Right ventricle myocardium superior (tissue), 1 donor: ENCODE measurements around the gene TGFBR2. TPM values are rescaled to one million over a fixed set of nuclear protein-coding genes. Genes with fewer than 3 reads are reported as not detected.

Source experiments
- ATAC-seq: fragments of 200-7000 bp; cut with Tn5 transposase; one replicate; pipeline ENCODE4 v1.9.1; 2020; ENCODE audit warnings: mild to moderate bottlenecking; ENCODE audit not compliant: poor library complexity
- DNase-seq: peaks from one replicate; pipeline ENCODE4 v3.0.0-alpha.2; 2020
- intact Hi-C: fragments of 100-400 bp; cut with DNase I; formaldehyde crosslinking; loops from one replicate; pipeline ENCODE4 v1.11.2; 2022
- long read RNA-seq: library from polyadenylated mRNA; unstranded; transcript quantifications from one replicate; pipeline ENCODE4 v2.0.0, GENCODE V29; 2021
- total RNA-seq: library from RNA; stranded (reverse); fragmentation: NEBNext Ultra II Directional; extraction: Animal tissue kit (Norgen Biotek cat#: 25700); gene quantifications from one replicate; pipeline ENCODE4 v1.2.1, GENCODE V29; 2021
- donor health status: DM: no; HTN: yes; CAD: no; lungs with severe emphysema.

Gene TGFBR2
- total RNA-seq, result 168 TPM
- long read RNA-seq, full-length matches to known transcripts, result 320 of 446 reads
- long read RNA-seq, partial matches to known transcripts, result 110 of 446 reads
- long read RNA-seq, other reads (novel, unspliced or antisense), result 16 of 446 reads

DNA sequence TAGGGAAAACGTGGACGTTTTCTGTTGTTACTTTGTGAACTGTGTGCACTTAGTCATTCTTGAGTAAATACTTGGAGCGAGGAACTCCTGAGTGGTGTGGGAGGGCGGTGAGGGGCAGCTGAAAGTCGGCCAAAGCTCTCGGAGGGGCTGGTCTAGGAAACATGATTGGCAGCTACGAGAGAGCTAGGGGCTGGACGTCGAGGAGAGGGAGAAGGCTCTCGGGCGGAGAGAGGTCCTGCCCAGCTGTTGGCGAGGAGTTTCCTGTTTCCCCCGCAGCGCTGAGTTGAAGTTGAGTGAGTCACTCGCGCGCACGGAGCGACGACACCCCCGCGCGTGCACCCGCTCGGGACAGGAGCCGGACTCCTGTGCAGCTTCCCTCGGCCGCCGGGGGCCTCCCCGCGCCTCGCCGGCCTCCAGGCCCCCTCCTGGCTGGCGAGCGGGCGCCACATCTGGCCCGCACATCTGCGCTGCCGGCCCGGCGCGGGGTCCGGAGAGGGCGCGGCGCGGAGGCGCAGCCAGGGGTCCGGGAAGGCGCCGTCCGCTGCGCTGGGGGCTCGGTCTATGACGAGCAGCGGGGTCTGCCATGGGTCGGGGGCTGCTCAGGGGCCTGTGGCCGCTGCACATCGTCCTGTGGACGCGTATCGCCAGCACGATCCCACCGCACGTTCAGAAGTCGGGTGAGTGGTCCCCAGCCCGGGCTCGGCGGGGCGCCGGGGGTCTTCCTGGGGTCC lies at the start of gene TGFBR2:
TGFBR2 (plus strand) TSS at position 301 of the 731 bp plus-strand sequence; CDS start at position 584, 283 bp downstream.
- peak; percentile 95 for ATAC-seq
- intact Hi-C loops, result loop anchor here (5.0 to 10.0 kb wide), 4 partner anchors 78 to 252 kb away; no protein-coding TSS in a partner anchor
- DNase-seq, result peak; percentile 97

- intact Hi-C loops, result no loop called here
- ATAC-seq (no peak), DNase-seq (no peak)
These were observed 48.6 kb upstream of the TGFBR2 start for GRCh38 chr3:30557746-30558303.

GRCh38 chr3:30563956-30564355 lies 42.4 kb upstream of the TGFBR2 start:
- intact Hi-C loops, result no loop called here

DNA sequence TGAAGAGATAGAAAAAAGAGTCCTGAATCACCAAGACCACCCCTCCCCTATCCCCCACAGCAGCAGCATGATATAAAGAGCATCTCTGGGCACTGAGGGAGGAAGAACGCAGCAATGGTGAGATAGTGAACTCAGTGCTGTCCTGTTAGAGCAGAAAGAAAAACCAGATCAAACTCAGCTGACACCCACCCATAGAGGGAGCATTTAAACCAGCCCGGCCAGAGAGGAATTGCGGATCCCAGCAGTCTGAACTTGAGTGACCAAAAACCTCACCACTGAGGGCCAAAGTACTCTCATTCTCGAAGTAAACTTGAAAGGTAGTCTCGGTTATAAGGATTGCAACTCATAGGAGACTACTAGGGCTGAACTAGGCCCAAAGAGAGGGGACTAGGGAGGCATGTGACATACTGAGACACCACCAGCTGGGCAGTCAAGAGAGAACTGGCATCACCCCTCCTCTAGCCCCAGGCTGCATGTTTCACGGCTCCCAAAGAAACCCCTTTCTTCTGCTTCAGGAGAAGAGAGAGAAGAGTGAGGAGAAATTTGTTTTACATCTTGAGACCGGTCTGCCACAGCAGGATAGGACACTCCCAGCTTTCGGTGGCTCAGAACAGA lies 39.2 kb upstream of the TGFBR2 start:
- intact Hi-C loops, result no loop called here
- DNase-seq (no peak), ATAC-seq (no peak)

More at GRCh38 chr3:30563956-30564355, 42.4 kb upstream of the TGFBR2 start:
- ATAC-seq, result no peak
- DNase-seq, result no peak

GRCh38 chr3:30576946-30577345 lies 29.5 kb upstream of the TGFBR2 start:
- ATAC-seq, result peak; percentile 42
- DNase-seq, result no peak
- intact Hi-C loops, result no loop called here

- ATAC-seq, result no peak
- no peak for DNase-seq
- intact Hi-C loops, result no loop called here
These were observed 28.6 kb upstream of the TGFBR2 start for GRCh38 chr3:30577788-30578187.

DNA sequence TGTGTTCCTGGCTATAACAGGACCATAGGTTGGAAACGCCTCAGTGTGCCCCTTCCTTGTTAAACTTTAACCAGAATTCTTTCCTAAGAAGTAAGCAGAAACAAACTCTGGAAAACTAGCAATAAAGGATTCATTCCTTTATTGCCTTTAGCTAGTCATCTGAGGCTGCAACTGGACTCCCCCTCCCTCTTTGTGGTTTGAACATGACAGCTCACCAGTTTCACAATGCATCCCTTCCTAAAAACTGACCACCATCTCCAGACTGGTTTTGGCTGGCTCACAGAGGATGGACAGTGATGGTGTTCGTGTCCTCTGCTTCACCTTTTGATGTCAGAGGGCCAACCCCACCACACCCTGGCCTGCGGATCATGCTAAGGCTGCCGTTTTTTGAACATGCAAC lies 27.9 kb upstream of the TGFBR2 start:
- ATAC-seq (peak; percentile 57), DNase-seq (peak; percentile 38)
- intact Hi-C loops, result no loop called here

- DNase-seq, result no peak
- intact Hi-C loops, result no loop called here
- no peak for ATAC-seq
These were observed 27.3 kb upstream of the TGFBR2 start for GRCh38 chr3:30578986-30579579.

DNA sequence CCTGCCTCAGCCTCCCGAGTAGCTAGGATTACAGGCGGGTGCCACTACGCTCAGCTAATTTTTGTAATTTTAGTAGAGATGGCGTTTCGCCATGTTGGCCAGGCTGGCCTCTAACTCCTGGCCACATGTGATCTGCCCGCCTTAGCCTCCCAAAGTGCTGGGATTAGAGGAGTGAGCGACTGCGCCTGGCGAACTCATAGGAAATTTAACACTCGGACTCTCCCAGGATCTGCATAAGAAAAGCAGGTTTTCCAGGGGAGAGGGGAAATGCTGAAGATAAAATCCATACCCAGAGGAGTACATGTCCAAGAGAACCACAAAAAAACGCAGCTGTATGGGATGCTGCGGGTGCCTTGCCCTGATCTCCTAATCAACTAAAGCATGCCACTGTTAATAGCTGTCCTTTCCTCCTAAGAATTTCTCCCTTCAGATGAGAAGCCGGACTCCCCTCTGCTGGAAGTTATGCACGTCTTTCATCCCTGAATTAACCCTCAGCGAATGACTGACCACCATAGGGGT lies 25.3 kb upstream of the TGFBR2 start:
- intact Hi-C loops, result no loop called here
- no peak for ATAC-seq
- no peak for DNase-seq

- ATAC-seq, result no peak
These were observed 24.4 kb upstream of the TGFBR2 start for GRCh38 chr3:30581982-30582381.

DNA sequence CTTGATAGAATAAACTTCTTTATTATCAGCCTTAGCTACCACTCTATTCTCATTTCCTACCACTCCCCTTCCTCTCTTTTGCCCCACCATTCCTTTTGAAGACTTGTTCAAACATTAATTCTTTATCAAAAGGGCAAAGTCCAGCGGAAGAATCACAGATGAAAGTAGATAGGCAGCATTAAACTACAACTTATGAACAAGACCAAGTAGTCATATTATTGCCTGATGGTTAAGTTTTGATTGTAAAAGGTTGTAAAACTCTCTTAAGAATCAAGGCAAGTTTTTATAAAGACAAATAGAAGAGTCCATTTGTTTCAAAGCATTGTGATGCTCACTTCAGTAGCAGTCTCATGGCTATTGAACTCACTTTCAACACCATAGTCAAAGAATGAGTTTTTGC lies 22.4 kb upstream of the TGFBR2 start:
- DNase-seq, result no peak
- no peak for ATAC-seq
- intact Hi-C loops, result no loop called here

More at GRCh38 chr3:30581982-30582381, 24.4 kb upstream of the TGFBR2 start:
- no peak for DNase-seq
- intact Hi-C loops, result no loop called here

GRCh38 chr3:30585654-30586053 lies 20.7 kb upstream of the TGFBR2 start:
- intact Hi-C loops, result no loop called here
- ATAC-seq (no peak), DNase-seq (no peak)

GRCh38 chr3:30586096-30586805 lies 20.1 kb upstream of the TGFBR2 start:
- intact Hi-C loops, result no loop called here
- DNase-seq (no peak), ATAC-seq (no peak)

DNA sequence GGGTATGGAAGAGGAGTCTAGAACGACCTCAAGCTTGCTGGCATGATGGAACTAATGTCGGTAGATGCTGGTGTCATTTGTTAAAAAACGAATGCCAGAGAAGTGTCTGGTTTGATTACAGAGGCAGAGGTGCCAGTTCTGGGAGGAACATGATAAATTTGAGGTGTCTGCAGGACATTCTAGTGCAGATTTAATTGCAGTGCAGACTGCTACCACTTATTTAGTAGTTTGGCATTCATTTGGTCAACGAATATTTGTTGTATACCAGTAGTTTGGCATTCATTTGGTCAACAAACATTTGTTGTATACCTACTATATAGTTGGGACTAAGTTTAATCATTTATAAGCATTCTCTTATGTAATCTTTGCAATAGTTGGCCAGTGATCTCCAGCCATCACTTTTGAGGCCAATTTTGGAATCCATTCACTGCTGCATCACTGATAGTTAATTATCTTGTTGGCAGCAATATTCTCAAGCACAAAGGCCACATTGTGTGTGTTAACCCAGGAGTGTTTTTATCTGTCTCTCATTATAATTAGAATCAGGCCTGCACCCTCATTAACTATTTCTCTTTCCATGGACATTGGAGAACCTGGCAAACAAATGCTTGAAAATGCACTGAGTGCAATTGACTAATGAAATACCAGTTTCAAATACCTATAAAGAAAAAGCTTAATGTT lies 19.5 kb upstream of the TGFBR2 start:
- ATAC-seq, result peak; percentile 88
- intact Hi-C loops, result no loop called here
- DNase-seq, result no peak

DNA sequence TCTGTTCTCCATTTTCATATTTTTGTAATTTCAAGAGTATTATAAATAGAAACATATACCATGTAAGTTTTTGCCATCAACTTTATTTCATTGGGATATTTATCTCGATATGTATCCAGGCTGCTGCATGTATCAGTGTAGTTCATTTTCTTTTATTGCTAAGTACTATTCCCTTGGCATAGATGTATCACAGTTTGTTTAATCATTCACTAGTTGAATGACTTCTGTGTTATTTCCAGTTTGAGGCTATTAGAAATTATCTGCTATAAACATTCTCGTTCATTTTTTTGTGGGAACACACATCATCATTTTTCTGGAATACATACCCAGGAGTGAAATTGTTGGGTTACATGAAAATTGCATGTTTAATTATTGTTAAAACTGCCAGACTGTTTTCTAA lies 18.5 kb upstream of the TGFBR2 start:
- no peak for DNase-seq
- intact Hi-C loops, result no loop called here
- ATAC-seq, result no peak

DNA sequence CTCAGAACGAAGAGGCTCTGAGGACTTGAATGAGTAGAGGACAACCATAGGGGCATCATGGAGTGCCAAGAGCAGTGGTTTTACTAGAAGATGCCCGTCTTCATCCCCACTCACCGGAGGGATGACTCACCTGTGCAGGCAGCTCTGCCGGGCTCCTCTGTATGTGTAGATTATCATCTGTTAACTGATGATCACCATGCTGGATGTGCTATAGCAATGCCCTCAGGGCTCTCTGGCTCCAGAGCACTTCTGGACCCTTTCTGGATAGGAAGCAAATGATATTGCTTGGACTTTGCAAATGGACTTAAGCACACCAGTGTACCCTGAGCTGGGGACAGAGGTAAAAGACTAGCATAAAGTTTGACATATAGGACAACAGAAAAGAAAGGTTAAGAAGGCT lies 10.2 kb upstream of the TGFBR2 start:
- intact Hi-C loops, result no loop called here
- no peak for ATAC-seq
- DNase-seq, result no peak

DNA sequence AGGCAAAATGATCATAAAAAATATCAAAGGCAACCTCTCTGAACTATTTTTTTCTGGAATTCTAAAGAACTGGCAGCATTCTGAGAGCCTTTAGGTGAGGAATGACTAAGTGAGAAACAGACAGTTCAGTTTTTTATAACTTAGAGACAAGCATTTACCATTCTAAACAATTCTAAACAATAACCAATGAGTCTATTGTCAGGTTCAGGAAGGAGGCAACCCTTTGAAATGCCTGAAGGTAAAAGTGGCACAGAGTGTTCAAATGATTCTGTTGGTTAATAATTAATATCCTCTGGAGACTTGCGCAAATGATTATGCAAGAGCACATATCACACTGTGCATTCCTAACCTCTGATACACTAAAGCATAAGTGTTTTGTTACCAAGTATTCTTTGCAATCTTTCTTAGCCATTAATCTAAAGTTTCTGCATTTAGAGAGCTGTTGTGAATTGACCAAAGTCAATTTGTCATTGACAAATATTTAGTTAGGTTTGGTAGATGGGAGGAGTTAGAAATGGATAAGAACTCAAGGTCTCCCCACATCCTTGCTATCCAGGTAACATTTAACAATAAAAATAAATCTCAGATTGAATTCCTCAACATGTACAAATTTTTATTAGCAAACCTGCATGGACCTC lies 9.2 kb upstream of the TGFBR2 start:
- peak; percentile 95 for ATAC-seq
- intact Hi-C loops, result no loop called here
- DNase-seq, result no peak

DNA sequence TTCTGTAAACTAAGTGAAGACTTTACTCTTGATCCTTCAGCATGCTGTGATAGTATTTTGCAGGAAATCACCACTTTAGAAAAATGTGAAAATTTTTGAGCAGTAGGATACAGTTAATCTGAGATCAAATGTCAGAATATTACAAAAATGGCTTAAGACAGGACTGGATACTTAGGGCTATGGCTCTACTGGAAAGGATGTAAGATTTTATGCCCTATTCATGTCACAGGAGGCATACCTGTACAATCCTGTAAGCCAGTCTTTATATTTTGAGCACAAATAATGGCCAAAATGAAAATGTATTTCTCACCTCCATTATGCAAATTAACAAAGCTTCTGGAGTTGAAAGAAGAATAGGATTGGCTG lies 8.6 kb upstream of the TGFBR2 start:
- DNase-seq (no peak), ATAC-seq (no peak)
- intact Hi-C loops, result no loop called here
